ACHN (cell line): Measurements from ENCODE around the gene DUOX1.

Experiments used
- DNase-seq: peaks from one replicate; pipeline ENCODE4 v3.0.0-alpha.2; 2015
- in situ Hi-C: cut with HindIII; loops from 2 replicates; pipeline ENCODE4 v1.10.0; 2017; ENCODE audit warnings: low sequenced_read_pairs, low pct_ligation_motif_present, low pct_unique_long_range_greater_than_20kb

The DUOX1 gene

DNA sequence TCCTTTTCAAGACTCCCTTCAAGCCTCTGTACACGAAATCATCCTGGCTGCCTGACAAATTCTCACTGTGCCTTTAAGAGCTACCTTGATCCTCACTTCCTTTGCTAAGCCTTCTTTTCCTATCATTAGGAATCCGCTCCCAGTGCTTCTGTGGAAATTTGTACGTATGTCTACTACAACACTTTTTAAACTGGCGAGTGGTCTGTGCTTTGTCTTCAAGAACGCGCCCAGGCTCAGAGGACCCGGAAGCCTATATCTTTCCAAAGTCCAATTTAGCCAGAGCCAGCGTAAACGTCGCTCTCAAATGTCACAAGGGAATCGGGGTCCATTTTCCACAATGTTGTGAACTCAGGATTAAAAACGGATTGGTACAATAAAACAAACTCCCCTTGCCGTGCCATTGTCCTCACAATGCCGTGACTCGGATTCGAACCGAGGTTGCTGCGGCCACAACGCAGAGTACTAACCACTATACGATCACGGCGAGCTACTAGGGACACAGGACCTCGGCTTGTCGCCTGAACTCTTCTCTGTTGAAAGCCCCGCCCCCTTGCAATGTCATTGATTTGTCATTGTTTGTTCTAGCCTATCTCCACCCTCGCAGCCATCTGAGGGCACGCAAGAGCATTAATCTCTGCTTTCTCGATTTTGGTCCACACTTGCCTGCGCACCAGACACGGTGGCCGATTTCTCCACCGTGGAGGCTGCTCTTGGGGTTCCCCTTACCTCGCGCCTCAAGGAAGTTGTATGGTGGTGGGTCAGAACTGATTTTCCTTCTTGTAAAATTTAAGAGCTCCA lies 70.4 kb downstream of the DUOX1 start:
- in situ Hi-C loops: loop anchor here (25.0 kb wide), 1 partner anchor 187 kb away; the partner anchor contains the start of gene GATM
- peak; percentile 87 for DNase-seq

DNA sequence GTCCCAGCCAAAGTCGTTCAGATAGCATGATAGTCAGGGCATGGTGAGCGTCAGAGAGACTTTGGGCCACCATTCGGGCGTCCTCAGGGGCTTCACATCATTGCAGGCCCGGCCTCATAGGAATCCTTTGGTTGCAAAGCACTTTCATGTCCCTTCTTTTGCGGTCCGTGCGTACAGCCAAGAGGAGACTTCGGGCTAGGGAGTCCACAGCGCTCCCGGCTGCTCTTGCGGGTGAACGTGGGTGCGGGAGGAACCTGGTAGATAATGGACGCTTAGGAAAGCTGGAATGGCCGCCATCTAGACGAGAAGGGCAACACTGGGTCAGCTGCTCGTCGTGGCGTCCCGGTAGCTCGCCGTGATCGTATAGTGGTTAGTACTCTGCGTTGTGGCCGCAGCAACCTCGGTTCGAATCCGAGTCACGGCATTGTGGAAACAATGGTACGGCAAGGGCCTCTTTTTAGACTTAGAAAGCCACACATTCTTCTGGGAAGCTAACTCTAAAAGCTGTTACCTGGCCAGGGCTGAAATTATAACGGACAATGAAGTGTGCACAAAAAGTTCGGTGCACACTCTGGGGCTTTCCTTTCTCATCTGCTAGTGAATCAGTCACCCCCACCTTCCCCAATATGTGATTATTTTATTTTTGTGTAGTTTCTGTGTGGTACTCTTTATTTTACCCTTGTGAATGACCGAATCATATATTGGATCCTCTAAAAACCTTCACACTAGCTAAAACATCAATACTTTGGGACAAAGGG lies 71.2 kb downstream of the DUOX1 start:
- peak; percentile 73 for DNase-seq
- in situ Hi-C loops: loop anchor here (25.0 kb wide), 1 partner anchor 186 kb away; the partner anchor contains the start of gene GATM

DNA sequence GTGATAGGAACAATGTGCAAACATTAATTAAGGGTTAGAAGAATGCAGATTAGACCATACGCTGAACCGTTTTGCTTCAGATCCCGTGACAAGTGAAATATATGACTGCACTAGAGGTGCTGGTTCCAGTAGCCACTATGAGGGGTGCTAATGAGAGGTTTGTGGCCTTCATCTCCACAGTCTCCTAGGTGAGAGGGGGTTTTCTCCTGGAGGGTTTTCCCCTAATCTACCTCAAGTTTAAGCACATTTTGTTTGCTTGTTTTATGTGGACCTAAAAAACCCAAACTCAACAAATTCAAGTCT lies 71.7 kb downstream of the DUOX1 start:
- in situ Hi-C loops: loop anchor here (25.0 kb wide), 1 partner anchor 186 kb away; the partner anchor contains the start of gene GATM

DNA sequence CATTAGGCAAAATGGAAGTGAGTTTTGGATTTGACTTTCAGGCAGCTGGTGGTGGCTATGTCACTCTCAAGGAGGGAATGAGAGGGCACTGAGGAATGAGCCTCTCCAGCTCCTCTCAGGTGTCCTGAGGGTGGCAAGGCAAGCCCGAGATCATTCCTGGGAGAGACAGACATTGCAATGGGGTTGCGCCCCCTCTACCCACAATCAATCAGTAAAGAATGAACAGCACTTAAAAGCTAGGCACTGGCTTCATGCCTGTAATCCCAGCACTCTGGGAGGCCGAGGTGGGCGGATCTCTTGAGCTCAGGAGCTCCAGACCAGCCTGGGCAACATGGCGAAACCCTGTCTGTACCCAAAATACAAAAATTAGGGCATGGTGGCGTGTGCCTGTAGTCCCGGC lies 72.1 kb downstream of the DUOX1 start:
- DNase-seq: no peak
- in situ Hi-C loops: loop anchor here (25.0 kb wide), 1 partner anchor 185 kb away; the partner anchor contains the start of gene GATM

More for the DNA sequence above, 71.7 kb downstream of the DUOX1 start:
- DNase-seq: no peak

DNA sequence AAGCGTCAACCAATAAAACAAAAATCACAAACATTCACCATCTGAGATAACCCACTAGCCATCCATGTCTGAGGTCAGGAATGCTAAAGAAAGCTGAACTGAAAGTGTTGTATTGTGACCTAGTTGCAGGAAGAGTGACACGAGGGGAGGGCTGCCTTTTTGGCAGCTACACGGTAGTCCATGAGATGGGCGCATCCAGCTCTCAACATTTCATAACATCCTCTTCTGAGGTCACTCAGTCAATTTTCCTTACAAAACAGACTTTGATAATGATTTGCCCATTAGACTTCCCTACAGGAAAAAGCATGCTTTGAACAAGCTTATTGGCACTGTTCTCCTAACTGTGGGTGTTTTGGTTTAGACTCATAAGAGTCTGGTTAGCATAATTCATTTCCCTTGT lies 73.4 kb downstream of the DUOX1 start:
- in situ Hi-C loops: loop anchor here (25.0 kb wide), 1 partner anchor 184 kb away; the partner anchor contains the start of gene GATM
- no peak for DNase-seq

DNA sequence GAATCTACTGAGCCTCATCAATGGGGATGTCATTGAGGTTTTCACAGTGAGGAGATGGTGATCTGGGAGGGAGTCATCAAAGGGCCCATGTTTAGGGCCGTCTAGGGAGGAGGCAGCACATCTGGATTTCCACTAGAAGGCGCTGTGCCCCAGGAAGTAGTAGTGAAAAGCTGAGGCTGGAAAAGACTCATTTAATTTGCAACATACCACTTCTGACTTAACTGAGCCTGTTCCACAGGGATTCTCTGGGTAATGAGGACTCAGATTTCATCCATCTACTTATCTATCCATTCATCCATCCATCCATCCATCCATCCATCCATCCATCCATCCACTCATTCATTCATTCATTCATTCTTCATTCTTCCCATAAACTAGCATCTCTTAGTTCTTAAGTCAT lies 75.4 kb downstream of the DUOX1 start:
- in situ Hi-C loops: loop anchor here (25.0 kb wide), 1 partner anchor 182 kb away; the partner anchor contains the start of gene GATM
- DNase-seq: peak; percentile 67

DNA sequence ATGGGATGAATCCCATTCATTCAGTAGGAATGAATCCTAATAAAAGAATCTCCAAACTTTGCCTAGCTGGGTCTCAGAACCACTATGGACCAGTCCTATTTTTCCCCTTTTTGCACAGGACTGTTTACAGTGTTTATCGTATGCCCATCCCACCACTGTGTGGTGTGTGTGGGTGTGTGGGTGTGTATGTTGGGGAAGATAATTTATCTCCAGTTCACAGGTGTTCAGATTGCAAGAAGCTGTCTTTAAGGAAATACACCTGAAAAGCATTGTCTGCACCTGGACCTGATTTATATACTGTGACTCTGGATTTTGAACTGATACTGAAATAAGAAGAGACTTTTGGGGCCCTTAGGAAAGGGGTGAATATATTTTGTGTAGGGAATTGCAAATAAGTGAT lies 82.7 kb downstream of the DUOX1 start:
- no peak for DNase-seq
- in situ Hi-C loops: loop anchor here (25.0 kb wide), 1 partner anchor 175 kb away; the partner anchor contains the start of gene GATM
